ENCODE measurements around the gene SPRED3.
A peak's percentile ranks its signal among the peaks of the same experiment; 100 is the strongest.
"Not testable (repeated sequence)": the region's sequence is repeated elsewhere in the genome, so short reads cannot be mapped to it uniquely, and the experiment has no call there.

The SPRED3 gene

DNA sequence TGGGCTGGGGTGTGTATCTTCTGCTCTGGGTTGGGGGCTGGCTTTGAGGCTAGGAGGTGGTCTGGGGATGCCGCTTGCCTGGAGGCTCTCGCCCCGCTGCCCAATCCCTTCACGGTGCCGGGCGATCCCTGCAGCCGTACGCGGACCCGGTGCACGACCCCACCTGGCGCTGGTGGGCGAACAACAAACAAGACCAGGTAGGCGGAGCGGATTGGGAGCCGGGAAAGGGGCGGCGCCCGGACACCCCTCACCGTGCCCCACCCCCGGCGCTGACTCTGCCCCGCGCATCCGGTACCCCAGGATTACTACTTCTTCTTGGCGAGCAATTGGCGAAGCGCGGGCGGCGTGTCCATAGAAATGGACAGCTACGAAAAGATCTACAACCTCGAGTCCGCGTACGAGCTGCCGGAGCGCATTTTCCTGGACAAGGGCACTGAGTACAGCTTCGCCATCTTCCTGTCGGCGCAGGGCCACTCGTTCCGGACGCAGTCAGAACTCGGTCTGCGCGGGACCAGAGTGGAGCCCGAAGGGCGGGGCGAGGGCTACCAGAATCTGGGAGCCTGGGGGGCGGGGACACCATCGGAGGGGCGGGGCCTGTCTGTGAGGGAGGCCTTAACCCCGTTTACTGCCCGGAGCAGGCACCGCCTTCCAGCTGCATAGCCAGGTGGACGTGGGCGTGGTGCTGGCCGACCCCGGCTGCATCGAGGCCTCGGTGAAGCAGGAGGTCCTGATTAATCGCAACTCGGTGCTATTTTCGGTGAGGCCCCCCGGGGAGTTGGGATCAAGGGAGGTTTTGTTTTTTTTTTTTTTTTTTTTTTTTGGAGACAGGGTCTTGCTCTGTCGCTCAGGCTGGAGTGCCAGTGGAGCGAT is 26.2 kb upstream of the SPRED3 start:
- peak; percentile 48 for DNase-seq (ENCODE audit: low read depth)
- TF ChIP-seq, protein P1, sequence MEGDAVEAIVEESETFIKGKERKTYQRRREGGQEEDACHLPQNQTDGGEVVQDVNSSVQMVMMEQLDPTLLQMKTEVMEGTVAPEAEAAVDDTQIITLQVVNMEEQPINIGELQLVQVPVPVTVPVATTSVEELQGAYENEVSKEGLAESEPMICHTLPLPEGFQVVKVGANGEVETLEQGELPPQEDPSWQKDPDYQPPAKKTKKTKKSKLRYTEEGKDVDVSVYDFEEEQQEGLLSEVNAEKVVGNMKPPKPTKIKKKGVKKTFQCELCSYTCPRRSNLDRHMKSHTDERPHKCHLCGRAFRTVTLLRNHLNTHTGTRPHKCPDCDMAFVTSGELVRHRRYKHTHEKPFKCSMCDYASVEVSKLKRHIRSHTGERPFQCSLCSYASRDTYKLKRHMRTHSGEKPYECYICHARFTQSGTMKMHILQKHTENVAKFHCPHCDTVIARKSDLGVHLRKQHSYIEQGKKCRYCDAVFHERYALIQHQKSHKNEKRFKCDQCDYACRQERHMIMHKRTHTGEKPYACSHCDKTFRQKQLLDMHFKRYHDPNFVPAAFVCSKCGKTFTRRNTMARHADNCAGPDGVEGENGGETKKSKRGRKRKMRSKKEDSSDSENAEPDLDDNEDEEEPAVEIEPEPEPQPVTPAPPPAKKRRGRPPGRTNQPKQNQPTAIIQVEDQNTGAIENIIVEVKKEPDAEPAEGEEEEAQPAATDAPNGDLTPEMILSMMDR (IDR thresholded peaks at IDR 0.05; ENCODE audit: control insufficient read depth, extremely low read depth, insufficient read depth) = no peak
- H3K4me3 ChIP-seq (ENCODE audit: low read depth, low read length) = peak overlapping the region; percentile 62

DNA sequence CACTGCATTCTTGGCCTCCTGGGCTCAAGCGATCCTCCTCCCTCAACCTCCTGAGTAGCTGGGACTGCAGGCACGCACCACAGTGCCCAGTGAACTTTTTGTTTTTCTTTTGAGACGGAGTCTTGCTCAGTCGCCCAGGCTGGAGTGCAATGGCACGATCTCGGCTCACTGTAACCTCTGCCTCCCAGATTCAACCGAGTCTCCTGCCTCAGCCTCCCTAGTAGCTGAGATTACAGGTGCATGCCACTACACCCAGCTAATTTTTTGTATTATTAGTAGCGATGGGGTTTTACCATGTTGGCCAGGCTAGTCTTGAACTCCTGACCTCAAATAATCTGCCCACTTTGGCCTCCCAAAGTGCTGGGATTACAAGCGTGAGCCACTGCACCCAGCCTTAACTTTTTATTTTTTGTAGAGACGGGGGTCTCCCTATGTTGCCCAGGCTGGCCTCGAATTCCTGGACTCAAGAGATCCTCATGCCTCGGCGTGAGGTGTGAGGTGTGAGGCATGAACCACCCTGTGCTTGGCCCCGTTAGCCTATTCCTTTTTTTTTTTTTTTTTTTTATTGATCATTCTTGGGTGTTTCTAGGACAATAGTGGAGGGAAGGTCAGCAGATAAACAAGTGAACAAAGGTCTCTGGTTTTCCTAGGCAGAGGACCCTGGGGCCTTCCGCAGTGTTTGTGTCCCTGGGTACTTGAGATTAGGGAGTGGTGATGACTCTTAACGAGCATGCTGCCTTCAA is 25.4 kb upstream of the SPRED3 start:
- not testable (repeated sequence) for DNase-seq (ENCODE audit: low read depth)
- H3K4me3 ChIP-seq (ENCODE audit: low read depth, low read length) = peak overlapping the region; percentile 62

DNA sequence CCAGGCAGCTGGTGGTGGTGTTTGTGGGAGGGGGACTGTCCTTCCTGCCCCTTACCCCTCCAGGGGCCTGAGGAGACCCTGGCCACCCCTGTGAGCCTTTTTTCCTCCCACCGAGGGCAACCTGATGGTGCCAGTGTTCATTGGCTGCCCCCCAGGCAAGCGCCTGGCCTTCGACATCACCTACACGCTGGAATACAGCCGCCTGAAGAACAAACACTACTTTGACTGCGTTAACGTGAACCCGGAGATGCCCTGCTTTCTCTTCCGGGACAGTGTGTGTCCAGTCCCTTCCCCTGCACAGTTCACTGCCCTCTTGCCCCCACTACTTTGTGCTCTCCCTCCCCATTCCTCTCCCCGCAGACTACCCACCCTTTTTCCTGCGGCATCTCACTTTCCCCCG is 21.5 kb upstream of the SPRED3 start:
- TF ChIP-seq, protein P1 (IDR thresholded peaks at IDR 0.05; ENCODE audit: control insufficient read depth, extremely low read depth, insufficient read depth) = no peak
- no peak overlapping the region for H3K4me3 ChIP-seq (ENCODE audit: low read depth, low read length)
- DNase-seq (ENCODE audit: low read depth) = no peak

DNA sequence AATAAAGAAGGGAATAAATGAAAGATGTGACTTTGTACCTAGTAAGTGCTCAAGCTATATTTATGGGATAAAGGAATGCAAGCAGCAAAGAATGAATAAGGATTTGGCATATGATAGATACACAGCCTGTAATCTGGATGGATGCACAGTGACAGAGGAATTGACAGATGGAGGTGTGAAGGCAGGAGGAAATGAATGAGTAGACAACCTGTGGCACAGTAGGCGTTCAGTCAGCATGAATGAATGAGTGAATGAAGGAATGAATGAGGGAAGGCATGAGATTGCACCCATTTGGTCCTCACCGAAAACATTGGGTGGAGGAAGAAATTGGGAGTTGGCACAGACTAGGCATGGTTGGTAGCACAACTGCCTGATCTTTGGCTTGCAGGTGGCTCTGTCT is 18.9 kb upstream of the SPRED3 start:
- TF ChIP-seq, protein P1 (IDR thresholded peaks at IDR 0.05; ENCODE audit: control insufficient read depth, extremely low read depth, insufficient read depth) = no peak

DNA sequence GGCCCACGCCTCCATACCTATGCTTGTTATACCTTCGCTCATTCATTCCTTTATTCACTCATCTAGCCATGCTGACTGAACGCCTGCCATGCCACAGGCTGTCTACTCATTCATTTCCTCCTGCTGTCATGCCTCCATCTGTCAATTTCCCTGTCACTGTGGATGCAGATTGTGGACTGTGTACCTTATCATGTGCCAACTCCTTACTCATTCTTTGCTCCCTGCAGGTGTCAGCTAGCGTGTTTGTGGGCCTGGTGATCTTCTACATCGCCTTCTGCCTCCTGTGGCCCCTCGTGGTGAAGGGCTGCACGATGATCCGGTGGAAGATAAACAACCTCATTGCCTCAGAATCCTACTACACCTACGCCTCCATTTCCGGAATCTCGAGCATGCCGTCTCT is 18.2 kb upstream of the SPRED3 start:
- DNase-seq (ENCODE audit: low read depth) = no peak
- H3K4me3 ChIP-seq (ENCODE audit: low read depth, low read length) = no peak overlapping the region
- TF ChIP-seq, protein P1 (IDR thresholded peaks at IDR 0.05; ENCODE audit: control insufficient read depth, extremely low read depth, insufficient read depth) = no peak

More for the DNA sequence above, 18.9 kb upstream of the SPRED3 start:
- no peak overlapping the region for H3K4me3 ChIP-seq (ENCODE audit: low read depth, low read length)
- DNase-seq (ENCODE audit: low read depth) = no peak

DNA sequence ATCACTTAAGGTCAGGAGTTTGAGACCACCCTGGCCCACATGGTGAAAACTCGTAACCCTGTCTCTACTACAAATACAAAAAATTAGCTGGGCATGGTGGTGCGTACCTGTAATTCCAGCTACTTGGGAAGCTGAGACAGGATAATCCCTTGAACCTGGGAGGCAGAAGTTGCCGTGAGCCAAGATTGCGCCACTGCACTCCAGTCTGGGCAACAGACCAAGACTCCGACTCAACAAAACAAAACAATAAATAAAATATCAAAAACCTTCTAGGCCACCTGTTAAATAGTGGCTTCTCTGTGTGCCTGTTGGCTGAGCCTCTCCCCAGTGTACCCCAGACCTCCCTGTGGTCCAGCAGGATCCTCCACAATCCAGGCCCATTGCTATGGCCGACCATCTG is 17.4 kb upstream of the SPRED3 start:
- no peak for DNase-seq (ENCODE audit: low read depth)
- TF ChIP-seq, protein P1 (IDR thresholded peaks at IDR 0.05; ENCODE audit: control insufficient read depth, extremely low read depth, insufficient read depth) = no peak
- no peak overlapping the region for H3K4me3 ChIP-seq (ENCODE audit: low read depth, low read length)

DNA sequence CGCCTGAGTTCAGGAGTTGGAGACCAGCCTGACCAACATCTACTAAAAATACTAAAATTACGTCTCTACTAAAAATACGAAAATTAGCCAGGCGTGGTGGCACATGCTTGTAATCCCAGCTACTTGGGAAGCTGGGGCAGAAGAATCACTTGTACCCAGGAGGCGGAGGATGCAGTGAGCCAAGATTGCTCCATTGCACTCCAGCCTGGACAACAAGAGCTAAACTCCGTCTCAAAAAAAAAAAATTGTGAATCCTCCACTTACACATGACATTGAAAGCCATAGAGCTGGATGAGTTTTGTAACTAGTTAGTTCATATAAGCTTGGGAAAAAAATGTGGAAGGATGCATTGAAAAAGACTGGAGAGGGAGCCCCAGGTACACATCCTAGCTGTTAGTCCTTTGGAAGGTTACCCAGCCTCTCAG is 14.6 kb upstream of the SPRED3 start:
- H3K4me3 ChIP-seq (ENCODE audit: low read depth, low read length) = peak overlapping the region; percentile 99
- TF ChIP-seq, protein P1 (IDR thresholded peaks at IDR 0.05; ENCODE audit: control insufficient read depth, extremely low read depth, insufficient read depth) = no peak
- DNase-seq (ENCODE audit: low read depth) = no peak
